Stimulated activated CD8-positive, alpha-beta memory T cell treated with anti-CD3 and anti-CD28 coated beads, Interleukin-4, amount 100 ng/mL, for 24 hours (primary cell): ENCODE results near the gene SLC2A3.
"Not testable (repeated sequence)": the region's sequence is repeated elsewhere in the genome, so short reads cannot be mapped to it uniquely, and the experiment has no call there.

Experiments
- DNase-seq: peaks from one replicate; pipeline ENCODE4 v3.0.0-alpha.2; 2020; ENCODE audit warnings: low read depth

The SLC2A3 gene

GRCh38 chr12:7915661-7916403 lies 20.2 kb downstream of the SLC2A3 start:
- DNase-seq = peak; percentile 22

- not testable (repeated sequence) for DNase-seq
Measured at GRCh38 chr12:7910106-7910505, 25.9 kb downstream of the SLC2A3 start.

- DNase-seq = no peak
Measured at GRCh38 chr12:7907009-7907408, 29.0 kb downstream of the SLC2A3 start.

GRCh38 chr12:7906303-7906702 lies 29.7 kb downstream of the SLC2A3 start:
- DNase-seq = not testable (repeated sequence)

- not testable (repeated sequence) for DNase-seq
Measured at GRCh38 chr12:7905600-7906125, 30.3 kb downstream of the SLC2A3 start.

GRCh38 chr12:7905071-7905470 lies 30.9 kb downstream of the SLC2A3 start:
- no peak for DNase-seq

- DNase-seq = not testable (repeated sequence)
Measured at GRCh38 chr12:7902416-7902815, 33.6 kb downstream of the SLC2A3 start.

- DNase-seq = no peak
Measured at GRCh38 chr12:7899755-7900154, 36.2 kb downstream of the SLC2A3 start.

GRCh38 chr12:7896726-7897125 lies 39.3 kb downstream of the SLC2A3 start:
- DNase-seq = not testable (repeated sequence)

- no peak for DNase-seq
Measured at GRCh38 chr12:7892186-7892980, 43.6 kb downstream of the SLC2A3 start.

GRCh38 chr12:7884689-7885088 lies 51.3 kb downstream of the SLC2A3 start:
- DNase-seq = no peak

- DNase-seq = not testable (repeated sequence)
Measured at GRCh38 chr12:7881736-7882120, 54.3 kb downstream of the SLC2A3 start.

GRCh38 chr12:7880952-7881735 lies 54.8 kb downstream of the SLC2A3 start:
- DNase-seq = not testable (repeated sequence)

- DNase-seq = no peak
Measured at GRCh38 chr12:7879246-7879645, 56.7 kb downstream of the SLC2A3 start.

GRCh38 chr12:7877420-7877819 lies 58.6 kb downstream of the SLC2A3 start:
- DNase-seq = no peak

- DNase-seq = no peak
Measured at GRCh38 chr12:7872566-7873319, 63.2 kb downstream of the SLC2A3 start, which contains the start of gene SLC2A14. Gene SLC2A14 (minus strand): TSS chr12:7872915. CDS start chr12:7869880, 3,035 bp downstream.

GRCh38 chr12:7870335-7870734 lies 65.7 kb downstream of the SLC2A3 start:
- no peak for DNase-seq
